Activated naive CD4-positive, alpha-beta T cell treated with anti-CD3 and anti-CD28 coated beads, Interleukin-2, amount 10 ng/mL, durations not matched to agents 7 days and 5 days (primary cell): ENCODE results near the gene CMTM7.
A peak's percentile ranks its signal among the peaks of the same experiment; 100 is the strongest.
"Not testable (repeated sequence)": the region's sequence is repeated elsewhere in the genome, so short reads cannot be mapped to it uniquely, and the experiment has no call there.

Experiments used
- CTCF ChIA-PET: fragments of 350-600 bp; sonication (Branson Sonifier 250); formaldehyde crosslinking; loops from one replicate; lab custom pipeline; 2021; ENCODE audit warnings: antibody characterized with exemption; lab: Charles Lee
- DNase-seq: peaks from one replicate; pipeline ENCODE4 v3.0.0-alpha.2; 2020
- H3K27ac Mint-ChIP-seq: one replicate; pipeline ENCODE4 v1.8.0; 2021; ENCODE audit warnings: mild to moderate bottlenecking, moderate library complexity, mixed read lengths
- H3K27me3 Mint-ChIP-seq: one replicate; pipeline ENCODE4 v1.8.0; 2021; ENCODE audit warnings: mild to moderate bottlenecking, mixed read lengths
- H3K36me3 Mint-ChIP-seq: one replicate; pipeline ENCODE4 v1.8.0; 2021; ENCODE audit warnings: mixed read lengths
- H3K4me1 Mint-ChIP-seq: one replicate; pipeline ENCODE4 v1.8.0; 2021; ENCODE audit warnings: mixed read lengths
- H3K4me3 Mint-ChIP-seq: one replicate; pipeline ENCODE4 v1.8.0; 2021; ENCODE audit warnings: mild to moderate bottlenecking, moderate library complexity, mixed read lengths
- H3K9me3 Mint-ChIP-seq: one replicate; pipeline ENCODE4 v1.8.0; 2021; ENCODE audit warnings: mixed read lengths

The CMTM7 gene

GRCh38 chr3:32428092-32429068, 36.7 kb downstream of the CMTM7 start:
- no peaks in the 10 kb centered on the region for H3K9me3 Mint-ChIP-seq
- H3K4me3 Mint-ChIP-seq, result peak overlapping the region; percentile 56
- peaks cover 24% of the 10 kb centered on the region for H3K36me3 Mint-ChIP-seq
- peak overlapping the region; percentile 97 for H3K27ac Mint-ChIP-seq
- peak; percentile 61 for DNase-seq
- peaks cover 96% of the 10 kb centered on the region for H3K4me1 Mint-ChIP-seq
- no peaks in the 10 kb centered on the region for H3K27me3 Mint-ChIP-seq
- CTCF ChIA-PET, result interaction anchor here (1.1 to 3.1 kb wide), 7 partner anchors 8 to 54 kb away, joined by 3 to 8 read pairs (median 4); no protein-coding TSS in a partner anchor

- no peaks in the 10 kb centered on the region for H3K27me3 Mint-ChIP-seq
- H3K36me3 Mint-ChIP-seq, result peaks cover 22% of the 10 kb centered on the region
- H3K4me1 Mint-ChIP-seq, result peaks cover 90% of the 10 kb centered on the region
- CTCF ChIA-PET, result interaction anchor here (0.7 to 2.3 kb wide), 2 partner anchors 37 to 41 kb away, joined by 3 to 12 read pairs; no protein-coding TSS in a partner anchor
- H3K27ac Mint-ChIP-seq, result peak overlapping the region; percentile 94
- H3K4me3 Mint-ChIP-seq, result no peak overlapping the region
- no peaks in the 10 kb centered on the region for H3K9me3 Mint-ChIP-seq
- DNase-seq, result no peak
Observed at GRCh38 chr3:32430900-32431299, 39.2 kb downstream of the CMTM7 start.

- no peaks in the 10 kb centered on the region for H3K9me3 Mint-ChIP-seq
- peaks cover 92% of the 10 kb centered on the region for H3K4me1 Mint-ChIP-seq
- H3K27me3 Mint-ChIP-seq, result no peaks in the 10 kb centered on the region
- H3K27ac Mint-ChIP-seq, result peak overlapping the region; percentile 94
- no peak for DNase-seq
- no peak overlapping the region for H3K4me3 Mint-ChIP-seq
- H3K36me3 Mint-ChIP-seq, result peaks cover 22% of the 10 kb centered on the region
- CTCF ChIA-PET, result interaction anchor here (0.7 to 2.8 kb wide), 3 partner anchors 8 to 41 kb away, joined by 3 to 13 read pairs (median 12); no protein-coding TSS in a partner anchor
Observed at GRCh38 chr3:32431481-32431880, 39.8 kb downstream of the CMTM7 start.

GRCh38 chr3:32432045-32432710, 40.5 kb downstream of the CMTM7 start:
- peaks cover 92% of the 10 kb centered on the region for H3K4me1 Mint-ChIP-seq
- CTCF ChIA-PET, result interaction anchor here (1.0 to 2.8 kb wide), 9 partner anchors 8 to 49 kb away, joined by 3 to 13 read pairs (median 6); no protein-coding TSS in a partner anchor
- H3K27me3 Mint-ChIP-seq, result no peaks in the 10 kb centered on the region
- peak overlapping the region; percentile 94 for H3K27ac Mint-ChIP-seq
- peak overlapping the region; percentile 56 for H3K4me3 Mint-ChIP-seq
- H3K9me3 Mint-ChIP-seq, result no peaks in the 10 kb centered on the region
- H3K36me3 Mint-ChIP-seq, result peaks cover 20% of the 10 kb centered on the region
- DNase-seq, result peak; percentile 44

- DNase-seq, result peak; percentile 48
- peaks cover 90% of the 10 kb centered on the region for H3K4me1 Mint-ChIP-seq
- H3K9me3 Mint-ChIP-seq, result no peaks in the 10 kb centered on the region
- H3K4me3 Mint-ChIP-seq, result peak overlapping the region; percentile 56
- H3K27ac Mint-ChIP-seq, result peak overlapping the region; percentile 94
- peaks cover 20% of the 10 kb centered on the region for H3K36me3 Mint-ChIP-seq
- H3K27me3 Mint-ChIP-seq, result no peaks in the 10 kb centered on the region
- CTCF ChIA-PET, result interaction anchor here (1.0 to 2.8 kb wide), 11 partner anchors 9 to 50 kb away, joined by 3 to 13 read pairs (median 5); no protein-coding TSS in a partner anchor
Observed at GRCh38 chr3:32432711-32433530, 41.3 kb downstream of the CMTM7 start.

GRCh38 chr3:32434206-32434605, 42.6 kb downstream of the CMTM7 start:
- CTCF ChIA-PET, result interaction anchor here (1.1 to 2.8 kb wide), 5 partner anchors 10 to 36 kb away, joined by 3 to 13 read pairs (median 6); no protein-coding TSS in a partner anchor
- H3K4me3 Mint-ChIP-seq, result no peak overlapping the region
- H3K36me3 Mint-ChIP-seq, result peaks cover 20% of the 10 kb centered on the region
- H3K27me3 Mint-ChIP-seq, result no peaks in the 10 kb centered on the region
- no peak for DNase-seq
- H3K27ac Mint-ChIP-seq, result peak overlapping the region; percentile 94
- no peaks in the 10 kb centered on the region for H3K9me3 Mint-ChIP-seq
- H3K4me1 Mint-ChIP-seq, result peaks cover 90% of the 10 kb centered on the region

- H3K36me3 Mint-ChIP-seq, result peaks cover 9% of the 10 kb centered on the region
- CTCF ChIA-PET, result interaction anchor here (0.6 to 4.0 kb wide), 6 partner anchors 10 to 61 kb away, joined by 3 to 17 read pairs (median 4); no protein-coding TSS in a partner anchor
- H3K4me1 Mint-ChIP-seq, result peaks cover 89% of the 10 kb centered on the region
- peak; percentile 39 for DNase-seq
- H3K9me3 Mint-ChIP-seq, result no peaks in the 10 kb centered on the region
- no peaks in the 10 kb centered on the region for H3K27me3 Mint-ChIP-seq
- peak overlapping the region; percentile 1 for H3K4me3 Mint-ChIP-seq
- peak overlapping the region; percentile 86 for H3K27ac Mint-ChIP-seq
Observed at GRCh38 chr3:32435911-32436815, 44.5 kb downstream of the CMTM7 start.

- CTCF ChIA-PET, result interaction anchor here (1.2 to 4.0 kb wide), 3 partner anchors 12 to 62 kb away, joined by 3 to 17 read pairs (median 5); no protein-coding TSS in a partner anchor
- DNase-seq, result no peak
Observed at GRCh38 chr3:32436816-32437189, 45.1 kb downstream of the CMTM7 start.

GRCh38 chr3:32437896-32438295, 46.2 kb downstream of the CMTM7 start:
- DNase-seq, result no peak
- Mint-ChIP-seq H3K36me3 (peaks cover 14% of the 10 kb centered on the region), H3K27ac (peak overlapping the region; percentile 51), H3K4me1 (peaks cover 79% of the 10 kb centered on the region), H3K27me3 (no peaks in the 10 kb centered on the region), H3K4me3 (no peak overlapping the region), H3K9me3 (no peaks in the 10 kb centered on the region)
- CTCF ChIA-PET, result interaction anchor here (0.6 to 4.0 kb wide), 6 partner anchors 10 to 92 kb away, joined by 3 to 17 read pairs (median 4); no protein-coding TSS in a partner anchor

More at GRCh38 chr3:32436816-32437189, 45.1 kb downstream of the CMTM7 start:
- H3K27me3 Mint-ChIP-seq, result no peaks in the 10 kb centered on the region
- peaks cover 11% of the 10 kb centered on the region for H3K36me3 Mint-ChIP-seq
- H3K27ac Mint-ChIP-seq, result peak overlapping the region; percentile 33
- H3K4me1 Mint-ChIP-seq, result peaks cover 84% of the 10 kb centered on the region
- no peaks in the 10 kb centered on the region for H3K9me3 Mint-ChIP-seq
- no peak overlapping the region for H3K4me3 Mint-ChIP-seq

GRCh38 chr3:32438596-32439344, 47.1 kb downstream of the CMTM7 start:
- Mint-ChIP-seq H3K4me3 (no peak overlapping the region), H3K9me3 (no peaks in the 10 kb centered on the region), H3K4me1 (peaks cover 78% of the 10 kb centered on the region), H3K36me3 (peaks cover 18% of the 10 kb centered on the region), H3K27me3 (no peaks in the 10 kb centered on the region), H3K27ac (peak overlapping the region; percentile 84)
- no peak for DNase-seq
- CTCF ChIA-PET, result interaction anchor here (0.9 to 4.0 kb wide), 6 partner anchors 11 to 67 kb away, joined by 3 to 17 read pairs (median 4); no protein-coding TSS in a partner anchor

GRCh38 chr3:32439421-32439820, 47.8 kb downstream of the CMTM7 start:
- not testable (repeated sequence) for H3K27me3 Mint-ChIP-seq, DNase-seq, H3K9me3 Mint-ChIP-seq, H3K4me3 Mint-ChIP-seq
- H3K36me3 Mint-ChIP-seq, result peaks cover 22% of the 10 kb centered on the region
- H3K27ac Mint-ChIP-seq, result peak overlapping the region; percentile 84
- CTCF ChIA-PET, result interaction anchor here (1.1 to 2.9 kb wide), 2 partner anchors 21 to 29 kb away, joined by 3 to 11 read pairs; no protein-coding TSS in a partner anchor
- H3K4me1 Mint-ChIP-seq, result peaks cover 81% of the 10 kb centered on the region
